Smooth muscle cell (in vitro differentiated cells): ENCODE results near the gene PTPRG. TPM values are rescaled to one million over a fixed set of nuclear protein-coding genes. Genes with fewer than 3 reads are reported as not detected.

Source experiments
- DNase-seq: peaks from one replicate; lab custom pipeline; 2025; ENCODE audit not compliant: unreplicated experiment; lab: John Stamatoyannopoulos, UW
- H2AFZ ChIP-seq: fragments of 200-600 bp; sonication (generic); 2 replicates; pipeline ENCODE4 v1.6.0; 2016; ENCODE audit warnings: antibody characterized with exemption, low read depth, mild to moderate bottlenecking
- H3F3A ChIP-seq: fragments of 200-600 bp; sonication (generic); 2 replicates; pipeline ENCODE4 v1.6.0; 2017; ENCODE audit warnings: antibody characterized with exemption, low read depth
- H3K27ac ChIP-seq: fragments of 200-600 bp; sonication (generic); 2 replicates; pipeline ENCODE4 v1.5.1; 2016; ENCODE audit warnings: low read depth, mild to moderate bottlenecking
- H3K27me3 ChIP-seq: fragments of 200-600 bp; sonication (generic); 2 replicates; pipeline ENCODE4 v1.6.1; 2016; ENCODE audit warnings: low read depth, mild to moderate bottlenecking
- H3K36me3 ChIP-seq: fragments of 200-600 bp; sonication (generic); 2 replicates; pipeline ENCODE4 v1.5.1; 2016; ENCODE audit warnings: low read depth
- H3K4me1 ChIP-seq: fragments of 200-600 bp; sonication (generic); 2 replicates; pipeline ENCODE4 v1.5.1; 2016; ENCODE audit warnings: low read depth
- H3K4me2 ChIP-seq: fragments of 200-600 bp; sonication (generic); 2 replicates; pipeline ENCODE4 v1.6.0; 2016; ENCODE audit warnings: mild to moderate bottlenecking
- H3K4me3 ChIP-seq: fragments of 200-600 bp; sonication (generic); 2 replicates; pipeline ENCODE4 v1.5.1; 2016; ENCODE audit warnings: mild to moderate bottlenecking
- H3K79me2 ChIP-seq: fragments of 200-600 bp; sonication (generic); 2 replicates; pipeline ENCODE4 v1.6.0; 2016; ENCODE audit warnings: low read depth, mild to moderate bottlenecking
- H3K9ac ChIP-seq: fragments of 200-600 bp; sonication (generic); 2 replicates; pipeline ENCODE4 v1.6.0; 2016; ENCODE audit warnings: low read depth
- H3K9me3 ChIP-seq: fragments of 200-600 bp; sonication (generic); replicated peaks from 2 replicates; pipeline ENCODE4 v1.5.1; 2016; ENCODE audit warnings: low read depth
- H4K20me1 ChIP-seq: fragments of 200-600 bp; sonication (generic); 2 replicates; pipeline ENCODE4 v1.6.0; 2016; ENCODE audit warnings: low read depth
- CTCF ChIP-seq: fragments of 200-600 bp; sonication (generic); IDR thresholded peaks from 2 replicates; pipeline ENCODE4 v1.5.1; 2017; ENCODE audit warnings: borderline replicate concordance, mild to moderate bottlenecking, antibody characterized with exemption; ENCODE audit not compliant: insufficient read depth, poor library complexity, severe bottlenecking
- WGBS: methylation state at CpG from one replicate; pipeline ENCODE4 v1.1.7; 2016; ENCODE audit warnings: low lambda C conversion rate; 5-methylcytosine and 5-hydroxymethylcytosine counted together
- polyA plus RNA-seq: library from polyadenylated mRNA; unstranded; fragments of >200 nt; fragmentation: Nextera tagmentation; extraction: Ambion mirVana; gene quantifications from 2 replicates; pipeline ENCODE4 v1.2.1, GENCODE V29; 2016
- total RNA-seq: library from RNA; depleted of rRNA; stranded (reverse); fragments of >200 nt; gene quantifications from 2 replicates; pipeline ENCODE4 v1.2.3, GENCODE V29; 2014

Gene PTPRG
- total and polyA plus RNA-seq, 2 experiments from 2014 or later, result 21.2 to 87.3 TPM

GRCh38 chr3:62226601-62227339 is 665.4 kb downstream of the PTPRG start:
- no peaks in the 10 kb centered on the region for H3K36me3 ChIP-seq
- no peak for DNase-seq
- no peaks in the 10 kb centered on the region for H3F3A ChIP-seq
- no peak overlapping the region for H3K9ac ChIP-seq
- no peak for TF ChIP-seq CTCF
- 97% methylated on average over 6 of the region's 6 CpGs for WGBS
- no peaks in the 10 kb centered on the region for H3K27me3 ChIP-seq
- H3K27ac ChIP-seq, result no peak overlapping the region
- no peak overlapping the region for H3K4me2 ChIP-seq
- H2AFZ ChIP-seq, result no peak overlapping the region
- peaks cover 5% of the 10 kb centered on the region for H3K4me1 ChIP-seq
- no peak overlapping the region for H3K4me3 ChIP-seq
- no peaks in the 10 kb centered on the region for H3K79me2 ChIP-seq
- no peaks in the 10 kb centered on the region for H4K20me1 ChIP-seq
- no peaks in the 10 kb centered on the region for H3K9me3 ChIP-seq

DNA sequence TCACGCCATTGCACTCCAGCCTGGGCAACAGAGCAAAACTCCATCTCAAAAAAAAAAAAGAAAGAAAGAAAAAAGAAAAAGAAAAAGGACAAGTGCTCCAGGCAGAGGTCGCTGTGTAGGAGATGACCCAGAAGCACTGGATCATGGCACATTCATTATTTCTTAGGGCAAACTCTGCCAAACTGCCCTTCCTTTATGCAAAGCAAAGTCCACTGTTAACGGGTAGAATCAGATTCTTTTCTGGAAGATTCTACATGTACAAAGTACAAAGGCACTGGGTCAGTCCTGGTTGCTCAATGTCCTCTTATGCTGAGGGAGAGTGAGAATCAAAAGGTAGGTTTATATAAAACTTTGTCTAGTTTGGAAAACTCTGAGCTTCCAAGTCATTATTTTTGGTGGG is 667.1 kb downstream of the PTPRG start:
- H3K27me3 ChIP-seq, result no peaks in the 10 kb centered on the region
- no peak overlapping the region for H3K9ac ChIP-seq
- no peak overlapping the region for H3K4me3 ChIP-seq
- no peaks in the 10 kb centered on the region for H3K36me3 ChIP-seq
- no peaks in the 10 kb centered on the region for H3K79me2 ChIP-seq
- no peak for DNase-seq
- no peaks in the 10 kb centered on the region for H3K9me3 ChIP-seq
- H2AFZ ChIP-seq, result no peak overlapping the region
- H4K20me1 ChIP-seq, result peaks cover 9% of the 10 kb centered on the region
- WGBS, result 94% methylated on average over 3 of the region's 3 CpGs
- H3K4me2 ChIP-seq, result no peak overlapping the region
- TF ChIP-seq CTCF, result no peak
- H3F3A ChIP-seq, result no peaks in the 10 kb centered on the region
- peaks cover 5% of the 10 kb centered on the region for H3K4me1 ChIP-seq
- H3K27ac ChIP-seq, result no peak overlapping the region

GRCh38 chr3:62229211-62229610 is 667.8 kb downstream of the PTPRG start:
- peaks cover 5% of the 10 kb centered on the region for H3K4me1 ChIP-seq
- no peak for DNase-seq
- H2AFZ ChIP-seq, result no peak overlapping the region
- peaks cover 10% of the 10 kb centered on the region for H4K20me1 ChIP-seq
- no peak overlapping the region for H3K27ac ChIP-seq
- no peak for TF ChIP-seq CTCF
- no peaks in the 10 kb centered on the region for H3F3A ChIP-seq
- no peak overlapping the region for H3K9ac ChIP-seq
- 88% methylated on average over 5 of the region's 5 CpGs for WGBS
- H3K36me3 ChIP-seq, result no peaks in the 10 kb centered on the region
- no peak overlapping the region for H3K4me3 ChIP-seq
- H3K79me2 ChIP-seq, result no peaks in the 10 kb centered on the region
- no peak overlapping the region for H3K4me2 ChIP-seq
- no peaks in the 10 kb centered on the region for H3K27me3 ChIP-seq
- no peaks in the 10 kb centered on the region for H3K9me3 ChIP-seq

DNA sequence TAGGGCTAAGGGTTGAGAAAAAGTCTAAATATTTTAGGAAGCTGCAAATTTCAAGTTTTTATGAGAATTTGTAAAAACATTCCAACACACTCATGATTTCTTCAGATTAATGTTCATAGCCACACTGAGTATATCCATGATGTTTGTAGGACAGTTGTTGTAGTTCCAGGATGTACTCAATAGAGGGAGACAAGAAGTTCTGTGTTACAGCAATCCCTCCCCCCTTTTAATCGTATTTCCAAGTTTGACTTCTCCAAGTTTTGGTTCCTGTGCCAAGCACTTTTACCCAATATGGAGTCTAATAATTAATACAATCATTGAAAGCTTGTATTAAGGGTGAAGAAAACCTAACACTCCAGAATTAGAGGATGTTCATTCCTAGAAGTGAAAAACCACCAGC is 668.5 kb downstream of the PTPRG start:
- Histone ChIP-seq H3K36me3 (no peaks in the 10 kb centered on the region), H4K20me1 (peaks cover 14% of the 10 kb centered on the region), H3K79me2 (no peaks in the 10 kb centered on the region), H3K27ac (no peak overlapping the region), H3K4me2 (no peak overlapping the region), H3K27me3 (no peaks in the 10 kb centered on the region), H2AFZ (no peak overlapping the region), H3K4me3 (no peak overlapping the region), H3F3A (no peaks in the 10 kb centered on the region), H3K9ac (no peak overlapping the region), H3K9me3 (no peaks in the 10 kb centered on the region), H3K4me1 (peaks cover 5% of the 10 kb centered on the region)
- peak; percentile 32 for TF ChIP-seq CTCF
- WGBS, result 59% methylated on average over 1 of the region's 1 CpG
- no peak for DNase-seq
